ENCODE measurements around the gene SH2D3C.
"Not testable (repeated sequence)": the region's sequence is repeated elsewhere in the genome, so short reads cannot be mapped to it uniquely, and the experiment has no call there.

GRCh38 chr9:127780909-127781308 lies 2.4 kb upstream of the SH2D3C start:
- TF ChIP-seq AFF1 (IDR thresholded peaks at IDR 0.05; ENCODE audit: low read depth in 1 of 2, partially characterized antibody in 2 of 2); SMARCC2 (IDR thresholded peaks at IDR 0.05; ENCODE audit: low read depth); ZFP91 (CRISPR knock-in tag; IDR thresholded peaks at IDR 0.05); CTCF (IDR thresholded peaks at IDR 0.05 in 2 of 3, conservative IDR thresholded peaks at IDR 0.05 in 1 of 3; ENCODE audit: insufficient read depth in 2 of 3, low read depth in 1 of 3, low read length in 3 of 3); NFE2L1 (tag; IDR thresholded peaks at IDR 0.05; ENCODE audit: borderline replicate concordance, low read depth); PHF20 (IDR thresholded peaks at IDR 0.05; ENCODE audit: partially characterized antibody); THRAP3 (IDR thresholded peaks at IDR 0.05; ENCODE audit: borderline replicate concordance); ZNF57 (CRISPR knock-in tag; IDR thresholded peaks at IDR 0.05); CREB5 (CRISPR knock-in tag; IDR thresholded peaks at IDR 0.05); RNF219 (CRISPR knock-in tag; IDR thresholded peaks at IDR 0.05): not testable (repeated sequence)

All from K562 (cell line).